A549 (cell line): Measurements from ENCODE around the gene RFX3. TPM values are rescaled to one million over a fixed set of nuclear protein-coding genes. Genes with fewer than 3 reads are reported as not detected.
A peak's percentile ranks its signal among the peaks of the same experiment; 100 is the strongest.

Experiments used
- ATAC-seq, 2 experiments: fragments of 200-7000 bp in 1 of 2; fragments of >200 bp in 1 of 2; cut with Nextera tagmentation in 1 of 2; cut with Tn5 transposase in 1 of 2; 3 replicates each; pipeline versions ENCODE4 v1.8.0 to v1.9.1; 2018 to 2020; ENCODE audit warnings: mild to moderate bottlenecking in 1 of 2, moderate library complexity in 1 of 2
- CTCF ChIA-PET: fragments of 300-600 bp; sonication (Branson Sonifier 250); formaldehyde crosslinking; extraction: SDS; loops from one replicate; lab custom pipeline; 2021; ENCODE audit warnings: antibody characterized with exemption, inconsistent platforms; lab: Yijun Ruan, JAX
- POLR2A ChIA-PET: fragments of 350-600 bp; formaldehyde crosslinking; extraction: SDS; loops from one replicate; lab custom pipeline; 2021; ENCODE audit warnings: antibody characterized with exemption, inconsistent platforms; lab: Yijun Ruan, JAX
- DNase-seq, 2 experiments: peaks; one replicate each; pipeline versions ENCODE4 v3.0.0 to v3.0.0-alpha.2; 2011 to 2016; ENCODE audit warnings: low read depth in 1 of 2, low spot score in 1 of 2
- FAIRE-seq: peaks from 2 replicates; lab custom pipeline; 2011; peaks lifted over from hg19 to GRCh38; lab: Jason Lieb, UNC
- H3K27ac ChIP-seq, 2 experiments: fragments of >200 bp; sonication (Bioruptor Twin); formaldehyde crosslinking; 3 replicates each; pipeline ENCODE4 v1.5.1; 2016 to 2017
- H3K4me1 ChIP-seq: fragments of >200 bp; sonication (Bioruptor Twin); formaldehyde crosslinking; 3 replicates; pipeline ENCODE4 v1.6.1; 2016
- H3K4me2 ChIP-seq: fragments of >200 bp; sonication (Bioruptor Twin); formaldehyde crosslinking; 3 replicates; pipeline ENCODE4 v1.6.1; 2016
- H3K4me3 ChIP-seq: fragments of >200 bp; sonication (Bioruptor Twin); formaldehyde crosslinking; 3 replicates; pipeline ENCODE4 v1.5.1; 2016
- H3K9me3 ChIP-seq: fragments of >200 bp; sonication (Bioruptor Twin); formaldehyde crosslinking; 3 replicates; pipeline ENCODE4 v1.6.1; 2016
- BHLHE40 ChIP-seq: IDR thresholded peaks from 2 replicates; pipeline ENCODE4 v1.6.1; 2012; ENCODE audit warnings: low read depth, low read length, inconsistent platforms
- CTCF ChIP-seq: fragments of >200 bp; sonication (Bioruptor Twin); formaldehyde crosslinking; IDR thresholded peaks from 3 replicates; pipeline ENCODE4 v1.5.1; 2016
- EHF ChIP-seq: fragments of 250-450 bp; sonication (Bioruptor Pico); IDR thresholded peaks from 2 replicates; pipeline ENCODE4 v1.5.0; 2020; ENCODE audit warnings: mild to moderate bottlenecking
- ESRRA ChIP-seq: fragments of 150-350 bp; IDR thresholded peaks from 2 replicates; pipeline ENCODE4 v1.6.1; 2014; ENCODE audit warnings: mild to moderate bottlenecking, low read length, borderline replicate concordance
- FOSB ChIP-seq: fragments of 250-450 bp; sonication (Bioruptor Pico); IDR thresholded peaks from 2 replicates; pipeline ENCODE4 v1.5.0; 2020; ENCODE audit warnings: mild to moderate bottlenecking, moderate library complexity
- FOSL2 ChIP-seq, 2 experiments: fragments of 450-650 bp in 1 of 2; fragments of >200 bp in 1 of 2; sonication (Bioruptor Twin) in 1 of 2; formaldehyde crosslinking; IDR thresholded peaks; 2 replicates each; pipeline versions ENCODE4 v1.5.0 to v1.6.1; 2016 to 2020; ENCODE audit warnings: mild to moderate bottlenecking in 1 of 2, moderate library complexity in 1 of 2
- HOXB13 ChIP-seq: fragments of 250-450 bp; sonication (Bioruptor Pico); IDR thresholded peaks from 2 replicates; pipeline ENCODE4 v1.5.0; 2020; ENCODE audit warnings: low read depth, mild to moderate bottlenecking, moderate library complexity
- JUNB ChIP-seq: fragments of >200 bp; sonication (Bioruptor Twin); formaldehyde crosslinking; IDR thresholded peaks from 2 replicates; pipeline ENCODE4 v1.6.1; 2016
- MAFK ChIP-seq: fragments of 450-650 bp; IDR thresholded peaks from 2 replicates; pipeline ENCODE4 v1.6.1; 2014; ENCODE audit not compliant: partially characterized antibody
- NFE2L2 ChIP-seq: fragments of 150-350 bp; conservative IDR thresholded peaks from 2 replicates; pipeline ENCODE4 v1.6.1; 2014; ENCODE audit warnings: low read length
- NPAS2 ChIP-seq: fragments of 250-450 bp; sonication (Bioruptor Pico); IDR thresholded peaks from 2 replicates; pipeline ENCODE4 v1.8.0; 2022; ENCODE audit warnings: mild to moderate bottlenecking, moderate library complexity, borderline replicate concordance
- POLR2AphosphoS2 ChIP-seq: conservative IDR thresholded peaks from 2 replicates; pipeline ENCODE4 v1.6.1; 2012; ENCODE audit warnings: low read length, improper control_type of control experiment, inconsistent platforms
- RARB ChIP-seq: fragments of 250-450 bp; sonication (Bioruptor Pico); IDR thresholded peaks from 2 replicates; pipeline ENCODE4 v1.8.0; 2021; ENCODE audit warnings: mild to moderate bottlenecking, moderate library complexity
- RCOR1 ChIP-seq: fragments of 150-350 bp; IDR thresholded peaks from 2 replicates; pipeline ENCODE4 v1.6.1; 2014; ENCODE audit warnings: antibody characterized with exemption, low read length, low read depth
- RFX5 ChIP-seq: fragments of 450-650 bp; IDR thresholded peaks from 2 replicates; pipeline ENCODE4 v1.7.1; 2014; ENCODE audit warnings: antibody characterized with exemption, mild to moderate bottlenecking, moderate library complexity
- TFCP2L1 ChIP-seq: fragments of 250-450 bp; sonication (Bioruptor Pico); IDR thresholded peaks from 2 replicates; pipeline ENCODE4 v1.5.0; 2021; ENCODE audit warnings: mild to moderate bottlenecking
- ZC3H11A ChIP-seq: fragments of 450-650 bp; IDR thresholded peaks from 2 replicates; pipeline ENCODE4 v1.6.1; 2014; ENCODE audit warnings: antibody characterized with exemption, mild to moderate bottlenecking
- WGBS: methylation state at CpG from one replicate; pipeline ENCODE4 v1.1.6; 2017; ENCODE audit errors: missing lambda C conversion rate; 5-methylcytosine and 5-hydroxymethylcytosine counted together
- polyA plus RNA-seq, 4 experiments: library from polyadenylated mRNA; depleted of rRNA in 3 of 4; stranded (reverse); fragments of >200 nt; fragmentation: RNase III in 1 of 4; extraction: RNeasy Plus Mini Kit Qiagen cat#74134 plus additional on column Dnase treatment in 1 of 4; gene quantifications; 2 replicates in 3 of 4; 3 replicates in 1 of 4; pipeline ENCODE4 v1.2.3, GENCODE V29; 2011 to 2017
- TF ChIP-seq, protein P1 (sequence below): IDR thresholded peaks from 2 replicates; pipeline ENCODE4 v1.6.1; 2012

Gene RFX3
- polyA plus RNA-seq, 2 of the 4 experiments (the other 2 are of a cell fraction), result 1.3 to 7.9 TPM

DNA sequence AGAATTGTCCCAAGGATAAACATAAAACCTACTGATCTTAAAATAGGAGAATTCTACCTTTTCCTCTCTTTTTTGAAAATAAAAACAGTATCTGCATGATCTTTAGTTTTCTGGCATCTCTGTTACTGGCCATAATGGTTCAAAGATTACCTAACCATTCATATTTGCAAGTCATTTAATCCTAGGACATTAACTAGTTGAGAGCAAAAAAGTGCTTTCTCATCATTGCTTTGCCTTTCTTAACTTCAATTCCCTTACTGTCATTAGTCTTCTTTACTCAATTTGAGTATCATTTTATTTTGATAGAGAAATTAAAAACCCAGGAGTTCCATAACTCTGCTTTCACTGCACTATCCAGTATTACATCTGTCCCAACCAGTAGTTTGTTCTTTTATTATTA lies 68.6 kb downstream of the RFX3 start:
- peak; percentile 59 for TF ChIP-seq NFE2L2
- no peak for TF ChIP-seq POLR2AphosphoS2
- Histone ChIP-seq H3K4me3 (no peak overlapping the region), H3K27ac (no peak overlapping the region), H3K9me3 (no peaks in the 10 kb centered on the region), H3K4me2 (no peak overlapping the region), H3K4me1 (no peaks in the 10 kb centered on the region)
- POLR2A ChIA-PET, result interaction anchor here (0.6 kb wide), 1 partner anchor 33 kb away, joined by 3 read pairs; no protein-coding TSS in a partner anchor
- FAIRE-seq (no peak), ATAC-seq (no peak), DNase-seq (peak in 1 of 2 experiments; percentile 12)
- CTCF ChIA-PET, result interaction anchor here (2.8 kb wide), 1 partner anchor 10 kb away, joined by 9 read pairs; no protein-coding TSS in a partner anchor

DNA sequence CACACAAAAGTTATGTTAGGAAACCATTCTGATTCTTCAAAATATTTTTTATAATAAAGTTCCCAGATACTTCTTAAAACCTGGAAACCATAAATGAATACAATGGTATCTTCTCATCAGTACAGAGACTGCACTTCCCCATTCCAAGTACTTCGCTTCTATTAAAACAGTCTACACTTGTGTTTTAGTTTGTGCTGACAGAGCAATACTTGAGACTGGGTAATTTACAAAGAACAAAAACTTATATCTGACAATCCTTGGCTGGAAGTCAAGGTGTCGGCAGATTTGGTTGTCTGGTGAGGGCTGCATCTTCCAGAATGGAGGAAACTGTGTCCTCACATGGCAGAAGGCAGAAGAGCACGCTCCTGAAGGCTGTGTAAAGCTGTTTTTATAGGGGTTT lies 70.1 kb downstream of the RFX3 start:
- Histone ChIP-seq H3K4me3 (no peak overlapping the region), H3K9me3 (no peaks in the 10 kb centered on the region), H3K4me1 (no peaks in the 10 kb centered on the region), H3K4me2 (no peak overlapping the region), H3K27ac (no peak overlapping the region)
- WGBS, result 96% methylated on average over 3 of the region's 3 CpGs
- ChIA-PET POLR2A (no interaction called here), CTCF (interaction anchor here (0.7 to 1.2 kb wide), 2 partner anchors 12 to 14 kb away, joined by 3 read pairs; no protein-coding TSS in a partner anchor)
- ATAC-seq, result no peak
- no peak for FAIRE-seq
- DNase-seq, result no peak
- TF ChIP-seq BHLHE40 (no peak), RCOR1 (no peak), TFCP2L1 (CRISPR knock-in tag) (no peak), MAFK (peak; percentile 85), RARB (no peak)

- Histone ChIP-seq H3K4me2 (no peak overlapping the region), H3K27ac (no peak overlapping the region), H3K4me1 (no peaks in the 10 kb centered on the region), H3K4me3 (no peak overlapping the region), H3K9me3 (no peaks in the 10 kb centered on the region)
- ChIA-PET CTCF (interaction anchor here (1.2 kb wide), 1 partner anchor 14 kb away, joined by 3 read pairs; no protein-coding TSS in a partner anchor), POLR2A (no interaction called here)
- TF ChIP-seq, protein P1, sequence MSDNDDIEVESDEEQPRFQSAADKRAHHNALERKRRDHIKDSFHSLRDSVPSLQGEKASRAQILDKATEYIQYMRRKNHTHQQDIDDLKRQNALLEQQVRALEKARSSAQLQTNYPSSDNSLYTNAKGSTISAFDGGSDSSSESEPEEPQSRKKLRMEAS, result no peak
- TF ChIP-seq JUNB (no peak), POLR2AphosphoS2 (no peak), CTCF (no peak)
- DNase-seq (no peak), ATAC-seq (no peak), FAIRE-seq (peak; percentile 51)
- WGBS, result 86% methylated on average over 2 of the region's 2 CpGs
Observed at GRCh38 chr9:3455094-3455493, 70.7 kb downstream of the RFX3 start.

DNA sequence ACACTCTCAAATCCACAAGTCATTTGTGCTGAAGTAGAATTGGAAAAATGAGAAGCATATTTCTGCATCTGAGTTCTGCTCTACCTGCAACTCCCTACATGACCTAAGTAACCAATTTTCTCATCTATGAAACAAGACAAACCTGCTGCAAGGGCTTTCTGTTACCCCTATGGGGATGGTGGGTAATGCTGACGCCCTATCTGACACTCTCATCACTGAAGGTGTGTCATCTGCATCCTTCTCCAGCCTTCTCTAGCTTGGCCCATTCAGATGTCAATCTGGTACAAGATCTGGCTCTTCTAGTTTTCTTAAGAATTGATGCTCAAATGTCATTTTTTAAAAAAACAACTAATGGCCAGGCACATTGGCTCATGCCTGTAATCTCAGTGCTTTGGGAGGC lies 73.8 kb downstream of the RFX3 start:
- POLR2A ChIA-PET, result no interaction called here
- Histone ChIP-seq H3K4me1 (no peaks in the 10 kb centered on the region), H3K9me3 (no peaks in the 10 kb centered on the region), H3K4me2 (no peak overlapping the region), H3K27ac (no peak overlapping the region), H3K4me3 (no peak overlapping the region)
- TF ChIP-seq ZC3H11A (no peak), FOSL2 (IDR thresholded peaks at IDR 0.05) (no peak), FOSL2 (CRISPR knock-in tag; IDR thresholded peaks at IDR 0.05) (no peak), HOXB13 (CRISPR knock-in tag) (no peak), EHF (no peak), FOSB (CRISPR knock-in tag) (no peak), NPAS2 (no peak), RFX5 (no peak), RARB (no peak), ESRRA (no peak)
- TF ChIP-seq, protein P1, result no peak
- DNase-seq (no peak), ATAC-seq (no peak), FAIRE-seq (no peak)
- CTCF ChIA-PET, result interaction anchor here (1.1 to 1.6 kb wide), 2 partner anchors 11 to 15 kb away, joined by 3 to 9 read pairs; no protein-coding TSS in a partner anchor
- WGBS, result 88% methylated on average over 1 of the region's 1 CpG
